ENCODE measurements around the gene NRXN2.
"Not testable (repeated sequence)": the region's sequence is repeated elsewhere in the genome, so short reads cannot be mapped to it uniquely, and the experiment has no call there.

The NRXN2 gene

DNA sequence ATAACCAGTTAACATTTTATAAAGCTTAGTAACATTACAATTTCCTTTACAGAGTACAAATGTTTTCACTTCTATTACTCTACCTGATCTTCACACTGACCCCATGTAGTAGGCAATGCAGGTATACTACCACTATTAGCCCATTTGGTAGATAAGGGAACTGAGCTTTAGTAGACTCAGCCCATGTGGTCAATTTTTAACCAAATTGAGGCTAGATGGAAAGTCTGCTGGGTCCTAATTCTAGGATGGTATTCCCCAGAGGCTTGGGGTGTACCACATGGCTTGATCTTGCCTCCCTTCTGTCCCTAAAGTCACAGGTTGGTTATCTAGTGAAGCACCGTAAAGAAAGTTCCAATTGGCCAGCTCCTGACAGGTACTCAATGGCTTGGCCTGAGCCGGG is 48.2 kb downstream of the NRXN2 start:
- no peak for DNase-seq (ENCODE audit: low spot score)

- DNase-seq (ENCODE audit: low spot score) = no peak
These were observed 49.7 kb downstream of the NRXN2 start for GRCh38 chr11:64673279-64673678.

DNA sequence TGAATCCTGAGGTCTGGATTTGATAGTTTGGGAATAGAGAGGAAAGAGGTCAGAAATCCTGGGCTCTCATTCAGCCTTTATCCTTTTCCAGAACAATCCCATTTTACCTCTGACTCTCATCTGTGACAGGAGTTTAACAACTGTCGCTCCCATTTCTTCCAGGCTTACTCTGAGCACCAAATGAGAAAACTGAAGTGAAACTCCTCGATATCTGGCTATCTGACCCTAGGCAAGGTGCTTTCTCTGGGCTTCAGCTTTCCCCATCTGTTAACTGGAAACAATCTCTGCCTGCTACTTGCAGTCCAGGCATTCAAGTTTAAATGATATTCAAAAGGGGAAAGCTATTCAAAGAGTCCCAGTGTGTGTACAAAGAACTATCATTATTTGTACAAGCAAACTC is 50.1 kb downstream of the NRXN2 start:
- DNase-seq (ENCODE audit: low spot score) = no peak

- DNase-seq (ENCODE audit: low spot score) = no peak
These were observed 52.0 kb downstream of the NRXN2 start for GRCh38 chr11:64670975-64671374.

DNA sequence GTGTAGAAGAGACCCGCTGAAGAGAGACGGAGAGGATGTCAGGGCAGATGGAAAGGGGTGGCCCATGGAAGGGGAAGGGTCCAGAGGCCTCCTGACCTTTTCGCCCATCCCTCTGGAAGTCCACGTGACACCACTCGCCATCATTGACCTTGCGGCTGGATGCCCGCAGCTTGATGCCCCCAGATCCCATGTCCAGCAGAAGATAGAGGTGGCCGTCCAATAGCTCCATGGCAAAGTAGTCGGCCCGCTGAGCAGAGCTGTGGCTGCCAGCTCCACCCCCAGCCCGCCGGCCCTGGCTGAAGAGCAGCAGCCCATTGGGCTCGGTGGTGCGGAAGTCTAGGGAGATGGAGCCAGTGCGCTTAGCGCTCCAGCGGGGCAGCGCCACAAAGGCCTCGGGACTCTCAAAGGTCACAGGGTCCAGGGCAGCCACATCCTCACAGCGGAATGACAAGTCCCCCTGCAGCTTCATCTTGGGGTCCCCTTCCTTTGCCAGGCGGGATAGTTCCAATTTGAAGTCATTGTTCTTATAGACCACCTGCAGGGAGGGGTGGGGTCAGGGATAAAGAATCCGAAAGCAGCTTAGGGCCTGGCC is 55.7 kb downstream of the NRXN2 start:
- DNase-seq (ENCODE audit: low spot score) = no peak

- no peak for DNase-seq (ENCODE audit: low spot score)
These were observed 57.6 kb downstream of the NRXN2 start for GRCh38 chr11:64665411-64665821.

DNA sequence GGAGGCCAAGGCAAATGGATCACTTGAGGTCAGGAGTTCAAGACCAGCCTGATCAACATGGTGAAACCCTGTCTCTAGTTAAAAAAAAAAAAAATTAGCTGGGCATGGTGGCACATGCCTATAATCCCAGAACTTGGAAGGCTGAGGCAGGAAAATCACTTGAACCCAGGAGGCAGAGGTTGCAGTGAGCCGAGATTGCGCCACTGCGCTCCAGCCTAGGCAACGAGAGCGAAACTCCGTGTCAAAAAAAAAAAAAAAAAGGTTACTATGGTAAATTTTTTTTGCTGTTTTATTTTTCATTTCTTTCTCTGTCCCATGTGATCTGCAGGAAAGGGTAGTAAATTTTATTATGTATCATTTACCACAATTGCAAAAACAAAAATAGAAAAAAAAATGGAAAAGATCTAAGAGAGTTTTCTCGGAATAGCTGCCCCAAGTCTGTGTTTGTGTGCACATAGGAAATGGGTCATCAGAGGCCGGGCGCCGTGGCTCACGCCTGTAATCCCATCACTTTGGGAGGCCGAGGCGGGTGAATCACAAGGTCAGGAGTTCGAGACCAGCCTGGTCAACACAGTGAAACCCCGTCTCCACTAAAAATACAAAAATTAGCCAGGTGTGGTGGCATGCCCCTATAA is 58.6 kb downstream of the NRXN2 start:
- not testable (repeated sequence) for DNase-seq (ENCODE audit: low spot score)

GRCh38 chr11:64663656-64664055 is 59.3 kb downstream of the NRXN2 start:
- no peak for DNase-seq (ENCODE audit: low spot score)

DNA sequence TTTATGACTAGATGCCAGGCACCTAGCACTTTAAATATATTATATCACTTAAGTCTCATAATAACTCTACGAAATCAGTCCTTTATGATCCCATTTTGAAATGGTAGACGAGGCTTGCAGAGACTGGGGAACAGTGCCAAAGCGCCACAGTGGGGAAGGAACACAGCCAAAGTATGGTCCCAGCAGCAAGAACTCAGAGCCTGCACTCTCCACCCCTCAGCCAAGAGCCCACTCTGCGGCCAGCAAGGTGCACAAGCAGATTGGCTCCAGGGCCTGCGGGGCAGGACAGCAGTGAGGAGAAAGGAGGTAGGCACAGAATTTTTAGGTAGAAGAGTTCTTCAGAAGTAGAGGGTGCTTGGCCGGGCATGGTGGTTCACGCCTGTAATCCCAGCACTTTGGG is 61.4 kb downstream of the NRXN2 start:
- no peak for DNase-seq (ENCODE audit: low spot score)

DNA sequence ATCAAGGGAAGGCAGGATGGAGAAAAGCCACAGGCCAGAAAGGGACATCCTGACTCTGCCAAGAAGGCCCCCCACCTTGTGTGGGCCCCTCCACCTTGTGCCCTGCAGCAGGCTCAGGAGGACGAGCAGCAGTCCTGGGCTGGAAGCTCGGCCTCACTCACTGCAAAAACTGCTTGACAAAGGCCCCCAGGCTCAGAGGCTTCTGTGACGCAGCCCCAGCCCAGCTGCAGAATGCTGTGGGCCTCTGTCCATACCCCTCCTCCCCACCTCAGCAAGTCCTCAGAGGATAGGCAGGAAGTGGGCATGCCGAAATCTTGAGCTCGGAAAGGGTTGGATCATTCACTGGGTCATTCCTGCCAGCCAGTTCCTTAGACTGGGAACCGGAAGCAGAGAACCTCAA is 61.9 kb downstream of the NRXN2 start:
- peak; percentile 69 for DNase-seq (ENCODE audit: low spot score)

- no peak for DNase-seq (ENCODE audit: low spot score)
These were observed 62.3 kb downstream of the NRXN2 start for GRCh38 chr11:64660706-64661105.

GRCh38 chr11:64660205-64660604 is 62.8 kb downstream of the NRXN2 start:
- DNase-seq (ENCODE audit: low spot score) = no peak

GRCh38 chr11:64659417-64660144 is 63.4 kb downstream of the NRXN2 start:
- peak; percentile 87 for DNase-seq (ENCODE audit: low spot score)

DNA sequence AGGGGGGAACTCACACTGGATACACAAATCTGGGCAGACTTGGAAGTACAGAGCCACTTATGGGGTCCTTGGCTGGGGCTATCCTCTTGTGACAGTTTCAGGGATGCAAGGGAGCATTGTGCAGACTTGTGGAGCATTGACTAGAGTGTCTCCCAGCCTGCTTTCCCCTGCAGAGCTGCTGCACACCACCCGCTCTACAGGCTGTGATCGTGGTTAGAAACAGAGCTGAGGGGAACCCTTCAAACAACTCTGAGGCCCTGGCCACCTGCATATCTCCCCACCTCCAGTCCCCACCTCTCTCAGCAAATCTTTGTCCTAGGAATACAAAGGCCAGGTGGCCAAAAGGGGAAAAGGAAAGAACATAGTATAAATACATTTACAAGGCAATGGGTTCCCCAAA is 64.7 kb downstream of the NRXN2 start:
- no peak for DNase-seq (ENCODE audit: low spot score)

DNA sequence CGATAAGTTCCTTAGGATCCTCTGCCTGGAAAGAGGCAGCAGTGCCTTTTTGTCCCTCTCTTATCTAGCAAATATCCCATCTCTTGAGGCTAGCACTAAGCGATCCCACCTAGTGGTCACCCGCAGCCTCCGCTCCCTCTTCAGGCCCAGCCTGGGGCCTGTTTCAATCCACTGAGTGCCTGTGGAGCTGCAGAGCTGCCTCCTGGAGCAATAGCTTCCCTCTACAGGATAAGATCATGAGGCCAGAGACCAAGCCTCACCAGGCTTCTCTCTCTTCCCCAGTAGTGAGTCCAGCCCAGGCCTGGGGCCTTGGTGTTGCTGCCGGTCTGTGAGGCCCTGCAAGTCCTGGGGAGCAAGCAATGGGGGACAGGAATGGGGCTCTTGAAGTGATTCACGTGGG is 66.1 kb downstream of the NRXN2 start:
- DNase-seq (ENCODE audit: low spot score) = no peak

- DNase-seq (ENCODE audit: low spot score) = peak; percentile 51
These were observed 66.9 kb downstream of the NRXN2 start for GRCh38 chr11:64655941-64656601.

GRCh38 chr11:64654958-64655541 is 67.9 kb downstream of the NRXN2 start:
- no peak for DNase-seq (ENCODE audit: low spot score)

- no peak for DNase-seq (ENCODE audit: low spot score)
These were observed 68.6 kb downstream of the NRXN2 start for GRCh38 chr11:64654439-64654838.

DNA sequence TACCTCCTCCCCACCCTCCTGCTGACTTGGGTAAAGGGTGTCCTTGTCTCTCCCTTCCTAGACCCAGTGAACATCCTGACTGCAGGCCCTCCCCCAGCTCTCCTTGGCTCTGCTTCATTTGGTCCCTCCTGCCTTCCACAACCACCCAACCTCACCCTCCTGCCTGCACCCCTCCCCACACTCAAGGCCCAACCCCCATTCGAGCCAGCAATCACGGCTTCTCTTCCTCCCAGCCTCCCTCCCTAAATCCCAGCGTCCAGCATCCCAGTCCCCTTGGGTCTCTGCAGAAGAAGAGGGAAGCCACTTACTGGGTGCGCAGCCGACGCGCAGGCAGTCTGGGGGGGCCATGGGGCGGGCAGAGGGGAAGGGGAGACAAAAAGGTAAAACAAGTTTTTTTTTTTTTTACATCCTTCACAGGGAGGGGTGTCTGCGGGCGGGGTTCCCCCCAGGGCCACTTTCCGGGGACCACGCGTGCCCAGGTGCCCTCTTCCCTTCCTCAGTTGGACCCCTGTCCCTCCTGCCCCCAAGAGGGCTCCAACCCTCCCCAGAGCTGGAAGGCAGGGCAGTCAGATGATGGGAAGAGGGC is 69.5 kb downstream of the NRXN2 start:
- no peak for DNase-seq (ENCODE audit: low spot score)

DNA sequence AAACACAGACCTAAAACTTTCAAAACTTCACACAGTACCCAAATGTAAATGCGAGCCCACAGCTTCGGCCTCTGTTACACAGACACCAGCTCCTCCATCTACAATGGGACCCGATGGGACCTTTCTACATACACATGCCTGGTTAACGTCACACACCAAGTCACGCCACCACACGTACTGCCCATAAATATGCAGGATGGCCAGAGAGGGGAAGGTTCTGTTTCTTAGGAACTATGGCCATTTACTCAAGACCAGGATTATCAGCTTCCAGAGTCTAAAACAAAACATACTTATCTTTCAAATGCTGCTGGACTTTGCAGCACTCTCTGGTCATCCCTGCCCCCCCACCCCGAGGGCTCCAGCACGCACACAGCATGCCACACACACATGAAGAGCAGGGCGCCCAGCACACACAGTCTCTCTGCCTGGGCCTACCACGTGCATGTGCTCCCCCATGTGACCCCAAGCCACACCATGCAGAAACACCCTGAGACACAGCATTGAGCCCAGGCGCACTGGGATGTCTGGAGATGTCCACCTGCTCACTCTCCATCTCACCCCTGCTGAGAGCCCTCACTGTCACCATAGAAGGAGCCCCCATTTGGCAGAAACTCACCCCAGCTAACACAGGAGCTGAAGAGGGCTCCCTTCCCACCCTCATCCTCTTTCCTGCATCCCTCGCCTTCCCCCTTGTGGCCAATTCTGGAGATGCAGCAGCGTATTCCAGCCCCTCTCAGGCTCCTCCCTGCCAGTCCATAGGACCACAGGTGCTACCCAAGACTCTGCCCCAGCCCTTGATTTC is 70.2 kb downstream of the NRXN2 start:
- DNase-seq (ENCODE audit: low spot score) = peak; percentile 90

- peak; percentile 69 for DNase-seq (ENCODE audit: low spot score)
These were observed 72.0 kb downstream of the NRXN2 start for GRCh38 chr11:64650923-64651523.

Measured in AG20443 (cell line).